T-cell (primary cell): ENCODE measurements around the gene SELPLG. TPM values are rescaled to one million over a fixed set of nuclear protein-coding genes. Genes with fewer than 3 reads are reported as not detected.
"Not testable (repeated sequence)": the region's sequence is repeated elsewhere in the genome, so short reads cannot be mapped to it uniquely, and the experiment has no call there.

Source experiments
- ATAC-seq, 4 experiments: fragments of 200-7000 bp in 3 of 4; fragments of 150-1000 bp in 1 of 4; cut with Tn5 transposase; replicated peaks in 1 of 4; 1 replicate in 3 of 4; 2 replicates in 1 of 4; pipeline ENCODE4 v1.10.0; 2021; ENCODE audit warnings: moderate library complexity in 3 of 4, mild to moderate bottlenecking in 2 of 4, moderate number of reproducible peaks in 1 of 4
- CTCF ChIA-PET, 2 donors: fragments of 300-600 bp; sonication (Branson Sonifier 250); formaldehyde crosslinking; loops; one replicate each; lab custom pipeline; 2022; ENCODE audit warnings: antibody characterized with exemption in 2 of 2; lab: Charles Lee
- POLR2A ChIA-PET, 2 donors: fragments of 300-600 bp; sonication (Branson Sonifier 250); formaldehyde crosslinking; loops; one replicate each; lab custom pipeline; 2022; ENCODE audit warnings: antibody characterized with exemption in 2 of 2; lab: Charles Lee
- DNase-seq, 35 experiments: peaks; one replicate each; pipeline versions ENCODE4 v3.0.0 to v3.0.0-alpha.2; 2013 to 2023
- H3K27ac ChIP-seq: one replicate; pipeline ENCODE4 v1.5.1; 2013; ENCODE audit warnings: low read length
- H3K27me3 ChIP-seq, 2 experiments: replicated peaks in 1 of 2; 1 replicate in 1 of 2; 2 replicates in 1 of 2; pipeline versions ENCODE4 v1.6.1 to v1.7.0; 2013; ENCODE audit warnings: low read length in 1 of 2, mixed read lengths in 1 of 2; ENCODE audit not compliant: control insufficient read depth in 2 of 2, insufficient read depth in 2 of 2; ENCODE audit errors: extremely low read depth in 1 of 2
- H3K36me3 ChIP-seq, 2 donors: 1 replicate in 1 of 2; 2 replicates in 1 of 2; pipeline versions ENCODE4 v1.6.1 to v1.7.0; 2013; ENCODE audit warnings: low read length in 1 of 2; ENCODE audit not compliant: control insufficient read depth in 2 of 2, insufficient read depth in 1 of 2; ENCODE audit errors: extremely low read depth in 1 of 2
- H3K4me1 ChIP-seq, 2 experiments: 1 replicate in 1 of 2; 2 replicates in 1 of 2; pipeline versions ENCODE4 v1.6.1 to v1.7.0; 2013; ENCODE audit warnings: low read length in 2 of 2, mixed read lengths in 1 of 2; ENCODE audit not compliant: insufficient read depth in 2 of 2, control insufficient read depth in 1 of 2; ENCODE audit errors: extremely low read depth in 1 of 2
- H3K4me3 ChIP-seq, 2 donors: 1 replicate in 1 of 2; 2 replicates in 1 of 2; pipeline versions ENCODE4 v1.5.1 to v1.7.0; 2013; ENCODE audit warnings: mild to moderate bottlenecking in 2 of 2, low read length in 1 of 2, moderate library complexity in 1 of 2; ENCODE audit not compliant: control insufficient read depth in 1 of 2; ENCODE audit errors: extremely low read depth in 1 of 2
- H3K9me3 ChIP-seq: 2 replicates; pipeline ENCODE4 v1.7.0; 2013
- H3K27ac Mint-ChIP-seq, 2 donors: one replicate each; pipeline ENCODE4 v1.8.0; 2020 to 2021; ENCODE audit warnings: mild to moderate bottlenecking in 2 of 2, mixed read lengths in 2 of 2
- H3K27me3 Mint-ChIP-seq, 2 donors: one replicate each; pipeline ENCODE4 v1.8.0; 2021 to 2022; ENCODE audit warnings: mixed read lengths in 2 of 2
- H3K36me3 Mint-ChIP-seq: one replicate; pipeline ENCODE4 v1.8.0; 2021; ENCODE audit warnings: mixed read lengths
- H3K4me1 Mint-ChIP-seq, 3 donors: one replicate each; pipeline ENCODE4 v1.8.0; 2020 to 2022; ENCODE audit warnings: mixed read lengths in 3 of 3, mild to moderate bottlenecking in 1 of 3
- H3K4me3 Mint-ChIP-seq, 3 donors: one replicate each; pipeline ENCODE4 v1.8.0; 2020 to 2022; ENCODE audit warnings: mild to moderate bottlenecking in 3 of 3, mixed read lengths in 3 of 3, moderate library complexity in 3 of 3
- H3K9me3 Mint-ChIP-seq, 3 donors: one replicate each; pipeline ENCODE4 v1.8.0; 2020 to 2022; ENCODE audit warnings: mixed read lengths in 3 of 3
- WGBS: methylation state at CpG from one replicate; pipeline ENCODE4 v1.1.5; 2013; ENCODE audit warnings: missing lambda C conversion rate; ENCODE audit not compliant: insufficient coverage; 5-methylcytosine and 5-hydroxymethylcytosine counted together
- total RNA-seq, 35 experiments: library from RNA in 6 of 35; stranded (reverse) in 6 of 35; fragments of 120-200 nt in 1 of 35; gene quantifications; one replicate each; pipeline versions ENCODE4 v1.2.1 to v1.2.4 and lab custom pipeline; 2013 to 2026

The SELPLG gene
- total RNA-seq, 5 donors from 2014 or later (not counting 1 experiment from before 2014, with no cell fraction given): 102 to 220 (median 215) TPM

GRCh38 chr12:108577458-108577857 is 56.2 kb downstream of the SELPLG start:
- H3K9me3 ChIP-seq: no peaks in the 10 kb centered on the region
- H3K4me1 Mint-ChIP-seq: peaks cover 39 to 50% (median 47%) of the 10 kb centered on the region in 3 donors
- no peak overlapping the region for H3K27ac ChIP-seq
- ChIA-PET POLR2A (no interaction called here), CTCF (interaction anchor here (0.6 to 1.3 kb wide), 4 partner anchors 9 to 64 kb away, joined by 3 to 4 read pairs (median 3); no protein-coding TSS in a partner anchor)
- H3K9me3 Mint-ChIP-seq: peaks cover 0 to 10% (median 0%) of the 10 kb centered on the region in 3 donors
- no peak for ATAC-seq
- H3K4me3 ChIP-seq: no peak overlapping the region
- peaks cover 2 to 14% of the 10 kb centered on the region in 2 experiments for H3K4me1 ChIP-seq
- no peak for DNase-seq
- H3K36me3 ChIP-seq: no peaks in the 10 kb centered on the region
- no peaks in the 10 kb centered on the region for H3K27me3 ChIP-seq
- H3K27me3 Mint-ChIP-seq: no peaks in the 10 kb centered on the region
- H3K4me3 Mint-ChIP-seq: no peak overlapping the region
- H3K36me3 Mint-ChIP-seq: no peaks in the 10 kb centered on the region
- H3K27ac Mint-ChIP-seq: peak overlapping the region in 1 of 2 donors; percentile 9

DNA sequence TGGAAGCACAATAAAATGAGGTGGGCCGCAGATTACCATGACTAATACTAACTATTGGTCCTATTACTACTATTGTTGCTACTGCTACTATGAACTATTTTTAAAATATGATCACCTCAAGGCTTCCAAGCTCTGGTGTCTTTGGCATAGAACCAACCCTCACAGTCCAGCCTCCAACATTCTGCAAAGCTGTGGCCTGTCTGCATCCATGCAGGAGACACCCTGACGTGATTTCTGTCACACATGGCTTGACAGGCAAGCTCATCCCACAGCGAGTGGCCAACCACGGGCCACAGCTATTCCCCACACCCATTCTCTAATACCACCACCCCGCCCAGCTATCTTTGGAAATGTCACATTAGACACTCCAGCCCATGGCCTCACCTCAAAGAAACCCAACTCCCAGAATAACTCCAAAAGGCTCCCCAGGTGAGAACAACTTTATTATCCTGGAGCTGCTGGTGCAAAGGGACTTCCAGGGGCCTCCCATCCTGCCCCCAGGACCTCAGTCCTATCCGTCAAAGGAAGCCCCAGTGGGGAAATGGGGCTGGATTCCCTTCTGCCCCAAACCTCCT is 56.9 kb downstream of the SELPLG start:
- peaks cover 45 to 56% (median 54%) of the 10 kb centered on the region in 3 donors for H3K4me1 Mint-ChIP-seq
- no peaks in the 10 kb centered on the region for H3K27me3 ChIP-seq

GRCh38 chr12:108575199-108575912 is 58.3 kb downstream of the SELPLG start:
- Mint-ChIP-seq H3K36me3 (no peaks in the 10 kb centered on the region), H3K4me3 (peak overlapping the region; percentile 31 to 65 (median 49)), H3K9me3 (peaks cover 0 to 10% (median 0%) of the 10 kb centered on the region in 3 donors), H3K4me1 (peaks cover 56 to 68% (median 68%) of the 10 kb centered on the region in 3 donors), H3K27ac (peak overlapping the region; percentile 82 to 85), H3K27me3 (no peaks in the 10 kb centered on the region)
- Histone ChIP-seq H3K27me3 (no peaks in the 10 kb centered on the region), H3K36me3 (no peaks in the 10 kb centered on the region), H3K27ac (no peak overlapping the region), H3K4me3 (no peak overlapping the region), H3K4me1 (peaks cover 13 to 33% of the 10 kb centered on the region in 2 experiments), H3K9me3 (no peaks in the 10 kb centered on the region)
- ChIA-PET CTCF (interaction anchor here in 1 of 2 donors (1.1 kb wide), 1 partner anchor 11 kb away, joined by 3 read pairs; no protein-coding TSS in a partner anchor), POLR2A (interaction anchor here in 1 of 2 donors (0.7 kb wide), 1 partner anchor 18 kb away, joined by 6 read pairs; no protein-coding TSS in a partner anchor)
- ATAC-seq (peak; percentile 50 to 84 (median 70)), DNase-seq (peak in 3 of 35 experiments; percentile 13 to 35 (median 22))
- 100% methylated on average over 1 of the region's 9 CpGs for WGBS

More for the DNA sequence above, 56.9 kb downstream of the SELPLG start:
- ATAC-seq (no peak), DNase-seq (no peak)
- H3K4me1 ChIP-seq: peaks cover 2 to 21% of the 10 kb centered on the region in 2 experiments
- ChIA-PET CTCF (interaction anchor here (0.6 to 1.3 kb wide), 4 partner anchors 8 to 41 kb away, joined by 3 read pairs; no protein-coding TSS in a partner anchor), POLR2A (no interaction called here)
- H3K36me3 ChIP-seq: no peaks in the 10 kb centered on the region
- H3K27ac ChIP-seq: no peak overlapping the region
- no peaks in the 10 kb centered on the region for H3K9me3 ChIP-seq
- no peak overlapping the region for H3K4me3 ChIP-seq
- WGBS: 74% methylated on average over 4 of the region's 6 CpGs
- peaks cover 0 to 10% (median 0%) of the 10 kb centered on the region in 3 donors for H3K9me3 Mint-ChIP-seq
- peak overlapping the region in 1 of 3 donors; percentile 65 for H3K4me3 Mint-ChIP-seq
- H3K36me3 Mint-ChIP-seq: no peaks in the 10 kb centered on the region
- peak overlapping the region in 1 of 2 donors; percentile 55 for H3K27ac Mint-ChIP-seq
- H3K27me3 Mint-ChIP-seq: no peaks in the 10 kb centered on the region

GRCh38 chr12:108574276-108574675 is 59.4 kb downstream of the SELPLG start:
- H3K27ac ChIP-seq, CTCF ChIA-PET, DNase-seq, H3K36me3 Mint-ChIP-seq, H3K4me3 ChIP-seq, H3K9me3 ChIP-seq, ATAC-seq, POLR2A ChIA-PET, H3K27me3 ChIP-seq, H3K27me3 Mint-ChIP-seq, H3K36me3 ChIP-seq: not testable (repeated sequence)
- Mint-ChIP-seq H3K27ac (peak overlapping the region; percentile 31 to 85), H3K9me3 (peaks cover 0 to 10% (median 0%) of the 10 kb centered on the region in 3 donors), H3K4me3 (peak overlapping the region in 1 of 3 donors; percentile 65), H3K4me1 (peaks cover 67 to 75% (median 75%) of the 10 kb centered on the region in 3 donors)
- peaks cover 21 to 43% of the 10 kb centered on the region in 2 experiments for H3K4me1 ChIP-seq
- no CpG with 5 or more reads among the region's 1 CpG for WGBS

GRCh38 chr12:108573317-108573716 is 60.4 kb downstream of the SELPLG start:
- H3K27me3 Mint-ChIP-seq: no peaks in the 10 kb centered on the region
- no peak for DNase-seq
- H3K4me3 ChIP-seq: no peak overlapping the region
- H3K27me3 ChIP-seq: no peaks in the 10 kb centered on the region
- peaks cover 6% of the 10 kb centered on the region for H3K36me3 Mint-ChIP-seq
- no peaks in the 10 kb centered on the region for H3K9me3 ChIP-seq
- no peak for ATAC-seq
- ChIA-PET CTCF (interaction anchor here (0.6 to 1.3 kb wide), 5 partner anchors 9 to 536 kb away, joined by 3 to 6 read pairs (median 4); no protein-coding TSS in a partner anchor), POLR2A (no interaction called here)
- H3K4me1 ChIP-seq: peaks cover 28 to 50% of the 10 kb centered on the region in 2 experiments
- peaks cover 0 to 7% of the 10 kb centered on the region in 2 donors for H3K36me3 ChIP-seq
- no CpG with 5 or more reads among the region's 2 CpGs for WGBS
- H3K27ac Mint-ChIP-seq: peak overlapping the region in 1 of 2 donors; percentile 98
- H3K4me1 Mint-ChIP-seq: peaks cover 76 to 85% (median 80%) of the 10 kb centered on the region in 3 donors
- no peak overlapping the region for H3K27ac ChIP-seq
- H3K9me3 Mint-ChIP-seq: peaks cover 0 to 2% (median 0%) of the 10 kb centered on the region in 3 donors
- no peak overlapping the region for H3K4me3 Mint-ChIP-seq
